HUDEP-2 (cell line): ENCODE data around the gene ZNF471.

Experiments used
- DNase-seq, 76 experiments: peaks; one replicate each; lab custom pipeline; 2025; ENCODE audit not compliant: unreplicated experiment in 76 of 76; lab: John Stamatoyannopoulos, UW

The ZNF471 gene

GRCh38 chr19:56572589-56572988 lies 64.9 kb downstream of the ZNF471 start:
- no peak for DNase-seq

- no peak for DNase-seq
Measured at GRCh38 chr19:56573914-56574313, 66.3 kb downstream of the ZNF471 start.

- no peak for DNase-seq
Measured at GRCh38 chr19:56577719-56578602, 70.3 kb downstream of the ZNF471 start.
